GM23248 (cell line): Measurements from ENCODE around the gene LINGO4. TPM values are rescaled to one million over a fixed set of nuclear protein-coding genes. Genes with fewer than 3 reads are reported as not detected.

Experiments
- DNase-seq: peaks from one replicate; pipeline ENCODE4 v3.0.0-alpha.2; 2015
- H2AFZ ChIP-seq: fragments of 200-600 bp; sonication (generic); 2 replicates; pipeline ENCODE4 v1.6.1; 2016; ENCODE audit warnings: antibody characterized with exemption
- H3F3A ChIP-seq: fragments of 200-600 bp; sonication (generic); 2 replicates; pipeline ENCODE4 v1.6.1; 2016; ENCODE audit warnings: mild to moderate bottlenecking, antibody characterized with exemption, mixed run types; ENCODE audit not compliant: insufficient read depth
- H3K27ac ChIP-seq: fragments of 200-600 bp; sonication (generic); 2 replicates; pipeline ENCODE4 v1.5.1; 2016; ENCODE audit warnings: mild to moderate bottlenecking
- H3K27me3 ChIP-seq: fragments of 200-600 bp; sonication (generic); replicated peaks from 2 replicates; pipeline ENCODE4 v1.6.1; 2016; ENCODE audit warnings: mild to moderate bottlenecking; ENCODE audit not compliant: insufficient read depth
- H3K36me3 ChIP-seq: fragments of 200-600 bp; sonication (generic); 2 replicates; pipeline ENCODE4 v1.6.1; 2016; ENCODE audit warnings: low read depth, mild to moderate bottlenecking
- H3K4me1 ChIP-seq: fragments of 200-600 bp; sonication (generic); 2 replicates; pipeline ENCODE4 v1.6.1; 2016; ENCODE audit warnings: mild to moderate bottlenecking; ENCODE audit not compliant: insufficient read depth
- H3K4me2 ChIP-seq: fragments of 200-600 bp; sonication (generic); one replicate; pipeline ENCODE4 v1.6.1; 2016; ENCODE audit warnings: mild to moderate bottlenecking; ENCODE audit not compliant: unreplicated experiment
- H3K4me3 ChIP-seq: fragments of 200-600 bp; sonication (generic); 2 replicates; pipeline ENCODE4 v1.5.1; 2016; ENCODE audit warnings: mild to moderate bottlenecking
- H3K79me2 ChIP-seq: fragments of 200-600 bp; sonication (generic); 2 replicates; pipeline ENCODE4 v1.6.1; 2016; ENCODE audit warnings: mild to moderate bottlenecking; ENCODE audit not compliant: insufficient read depth
- H3K9ac ChIP-seq: fragments of 200-600 bp; sonication (generic); 2 replicates; pipeline ENCODE4 v1.6.1; 2016; ENCODE audit warnings: mild to moderate bottlenecking
- H3K9me2 ChIP-seq: fragments of 200-600 bp; sonication (generic); 2 replicates; pipeline ENCODE4 v1.6.1; 2016; ENCODE audit warnings: mixed run types, mild to moderate bottlenecking, moderate library complexity; ENCODE audit not compliant: insufficient read depth
- H3K9me3 ChIP-seq: fragments of 200-600 bp; sonication (generic); one replicate; pipeline ENCODE4 v1.6.1; 2017; ENCODE audit warnings: low read depth
- H4K20me1 ChIP-seq: fragments of 200-600 bp; sonication (generic); 2 replicates; pipeline ENCODE4 v1.6.0; 2016; ENCODE audit not compliant: insufficient read depth
- EZH2 ChIP-seq: fragments of 200-600 bp; sonication (generic); IDR thresholded peaks from 2 replicates; pipeline ENCODE4 v1.6.1; 2018; ENCODE audit warnings: antibody characterized with exemption, mild to moderate bottlenecking; ENCODE audit not compliant: insufficient read depth, poor library complexity, severe bottlenecking
- EZH2phosphoT487 ChIP-seq: fragments of 200-600 bp; sonication (generic); IDR thresholded peaks from 2 replicates; pipeline ENCODE4 v1.6.1; 2018; ENCODE audit warnings: antibody characterized with exemption, moderate library complexity, mild to moderate bottlenecking, low read depth; ENCODE audit not compliant: insufficient read depth
- WGBS, 2 experiments: methylation state at CpG; one replicate each; pipeline ENCODE4 v1.1.6; 2015 to 2017; ENCODE audit warnings: low lambda C conversion rate in 2 of 2, low coverage in 1 of 2; ENCODE audit errors: missing lambda C conversion rate in 2 of 2; 5-methylcytosine and 5-hydroxymethylcytosine counted together
- in situ Hi-C: fragments of 300-500 bp; cut with MboI; formaldehyde crosslinking; loops from 2 replicates; pipeline ENCODE4 v1.15.0; 2020
- polyA plus RNA-seq: library from polyadenylated mRNA; unstranded; fragments of >200 nt; fragmentation: Nextera tagmentation; extraction: Ambion mirVana; gene quantifications from 2 replicates; pipeline ENCODE4 v1.2.1, GENCODE V29; 2016
- total RNA-seq: library from RNA; depleted of rRNA; stranded (reverse); fragments of >200 nt; shearing (Covaris generic); gene quantifications from 2 replicates; pipeline ENCODE4 v1.2.3, GENCODE V29; 2014; rRNA removed

The LINGO4 gene
- not detected in 2 replicates for total RNA-seq
- not detected in 2 replicates for polyA plus RNA-seq

GRCh38 chr1:151805066-151805820, at the start of gene LINGO4:
Gene LINGO4 (minus strand): TSS chr1:151805419. CDS start chr1:151802704, 2,715 bp downstream.
- H3K27me3 ChIP-seq: peaks cover 36% of the 10 kb centered on the region
- no peak within 1 kb of the TSS for H3K4me2 ChIP-seq
- H3K4me3 ChIP-seq: no peak within 1 kb of the TSS
- in situ Hi-C loops: no loop called here
- no peak within 1 kb of the TSS for H3K27ac ChIP-seq
- WGBS, 2 experiments: 47 to 52% methylated on average over 11 to 12 of the region's 12 CpGs
- H4K20me1 ChIP-seq: no peaks in the 10 kb centered on the region
- no peak within 1 kb of the TSS for H3K9ac ChIP-seq
- no peak for DNase-seq
- no peaks in the 10 kb centered on the region for H3K36me3 ChIP-seq
- H3K9me3 ChIP-seq: no peaks in the 10 kb centered on the region
- no peaks in the 10 kb centered on the region for H3K4me1 ChIP-seq
- H3K79me2 ChIP-seq: no peaks in the 10 kb centered on the region
- H2AFZ ChIP-seq: no peak within 1 kb of the TSS
- TF ChIP-seq EZH2phosphoT487 (no peak), EZH2 (no peak)
- no peaks in the 10 kb centered on the region for H3K9me2 ChIP-seq
- no peaks in the 10 kb centered on the region for H3F3A ChIP-seq

GRCh38 chr1:151854658-151855057, 49.4 kb upstream of the LINGO4 start:
- in situ Hi-C loops: no loop called here
- Histone ChIP-seq H3K36me3 (no peaks in the 10 kb centered on the region), H3K4me3 (no peak overlapping the region), H3K9ac (no peak overlapping the region), H3K4me1 (peaks cover 14% of the 10 kb centered on the region), H3F3A (0 out of 2 replicates have a peak, but pooled peaks cover 7% of the 10 kb centered on the region), H3K27me3 (peaks cover 13% of the 10 kb centered on the region; the same call in 1 of the 2 replicates), H3K79me2 (no peaks in the 10 kb centered on the region), H3K9me3 (no peaks in the 10 kb centered on the region), H3K4me2 (no peak overlapping the region), H4K20me1 (no peaks in the 10 kb centered on the region), H3K27ac (no peak overlapping the region), H2AFZ (no peak overlapping the region), H3K9me2 (no peaks in the 10 kb centered on the region)
- no peak for TF ChIP-seq EZH2
- TF ChIP-seq EZH2phosphoT487: no peak
- WGBS, 2 experiments: 71 to 75% methylated on average over 7 of the region's 7 CpGs
- DNase-seq: no peak

GRCh38 chr1:151853411-151853943, 48.3 kb upstream of the LINGO4 start, which contains the start of gene THEM5:
Gene THEM5 (minus strand): TSS chr1:151853712. CDS start chr1:151853565, 147 bp downstream.
- peak; percentile 51 for DNase-seq
- Histone ChIP-seq H3K9me3 (no peaks in the 10 kb centered on the region), H3K4me1 (peaks cover 10% of the 10 kb centered on the region), H3K4me3 (no peak within 1 kb of the TSS), H3K79me2 (no peaks in the 10 kb centered on the region), H3F3A (0 out of 2 replicates have a peak, but pooled peaks cover 7% of the 10 kb centered on the region), H2AFZ (no peak within 1 kb of the TSS), H3K4me2 (no peak within 1 kb of the TSS), H3K27me3 (peaks cover 13% of the 10 kb centered on the region; the same call in 1 of the 2 replicates), H3K27ac (no peak within 1 kb of the TSS), H3K9me2 (no peaks in the 10 kb centered on the region), H4K20me1 (no peaks in the 10 kb centered on the region), H3K9ac (no peak within 1 kb of the TSS), H3K36me3 (no peaks in the 10 kb centered on the region)
- WGBS, 2 experiments: 27 to 33% methylated on average over 5 of the region's 5 CpGs
- in situ Hi-C loops: no loop called here
- TF ChIP-seq EZH2phosphoT487: no peak
- TF ChIP-seq EZH2: no peak

GRCh38 chr1:151852733-151853132, 47.5 kb upstream of the LINGO4 start:
- Histone ChIP-seq H3F3A (0 out of 2 replicates have a peak, but pooled peaks cover 7% of the 10 kb centered on the region), H3K4me1 (peaks cover 6% of the 10 kb centered on the region; the same call in 1 of the 2 replicates), H3K9me3 (no peaks in the 10 kb centered on the region), H3K9ac (no peak overlapping the region), H3K36me3 (no peaks in the 10 kb centered on the region), H4K20me1 (no peaks in the 10 kb centered on the region), H2AFZ (no peak overlapping the region), H3K79me2 (no peaks in the 10 kb centered on the region), H3K27ac (no peak overlapping the region), H3K9me2 (no peaks in the 10 kb centered on the region), H3K4me2 (no peak overlapping the region), H3K4me3 (no peak overlapping the region), H3K27me3 (peaks cover 13% of the 10 kb centered on the region; the same call in 1 of the 2 replicates)
- WGBS, 2 experiments: 78 to 87% methylated on average over 4 of the region's 4 CpGs
- TF ChIP-seq EZH2phosphoT487 (no peak), EZH2 (no peak)
- in situ Hi-C loops: no loop called here
- DNase-seq: no peak
